Transverse colon (tissue), 3 donors: ENCODE data around the gene INAFM2.

Experiments
- EP300 ChIP-seq: sonication (generic); formaldehyde crosslinking; IDR thresholded peaks from one replicate; pipeline ENCODE4 v1.6.1; 2017; ENCODE audit warnings: antibody characterized with exemption, low read depth
- POLR2A ChIP-seq: fragments of 450-650 bp; IDR thresholded peaks from one replicate; pipeline ENCODE4 v1.6.1; 2016; ENCODE audit warnings: antibody characterized with exemption, mild to moderate bottlenecking, moderate library complexity
- TF ChIP-seq, protein P1 (sequence below), 5 experiments: fragments of 200-600 bp in 3 of 5; fragments of 450-650 bp in 2 of 5; sonication (generic) in 3 of 5; IDR thresholded peaks; 1 replicate in 2 of 5; 2 replicates in 3 of 5; pipeline ENCODE4 v1.5.1; 2016 to 2017; ENCODE audit warnings: antibody characterized with exemption in 5 of 5, inconsistent platforms in 3 of 5, mild to moderate bottlenecking in 2 of 5, moderate library complexity in 1 of 5

GRCh38 chr15:40328176-40328575, 4.7 kb downstream of the INAFM2 start:
- no peak for TF ChIP-seq POLR2A
- TF ChIP-seq, protein P1, sequence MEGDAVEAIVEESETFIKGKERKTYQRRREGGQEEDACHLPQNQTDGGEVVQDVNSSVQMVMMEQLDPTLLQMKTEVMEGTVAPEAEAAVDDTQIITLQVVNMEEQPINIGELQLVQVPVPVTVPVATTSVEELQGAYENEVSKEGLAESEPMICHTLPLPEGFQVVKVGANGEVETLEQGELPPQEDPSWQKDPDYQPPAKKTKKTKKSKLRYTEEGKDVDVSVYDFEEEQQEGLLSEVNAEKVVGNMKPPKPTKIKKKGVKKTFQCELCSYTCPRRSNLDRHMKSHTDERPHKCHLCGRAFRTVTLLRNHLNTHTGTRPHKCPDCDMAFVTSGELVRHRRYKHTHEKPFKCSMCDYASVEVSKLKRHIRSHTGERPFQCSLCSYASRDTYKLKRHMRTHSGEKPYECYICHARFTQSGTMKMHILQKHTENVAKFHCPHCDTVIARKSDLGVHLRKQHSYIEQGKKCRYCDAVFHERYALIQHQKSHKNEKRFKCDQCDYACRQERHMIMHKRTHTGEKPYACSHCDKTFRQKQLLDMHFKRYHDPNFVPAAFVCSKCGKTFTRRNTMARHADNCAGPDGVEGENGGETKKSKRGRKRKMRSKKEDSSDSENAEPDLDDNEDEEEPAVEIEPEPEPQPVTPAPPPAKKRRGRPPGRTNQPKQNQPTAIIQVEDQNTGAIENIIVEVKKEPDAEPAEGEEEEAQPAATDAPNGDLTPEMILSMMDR (IDR thresholded peaks at IDR 0.05), result no peak
- no peak for TF ChIP-seq EP300
